Kidney (tissue), 14 donors: ENCODE data around the gene AGRN. TPM values are rescaled to one million over a fixed set of nuclear protein-coding genes. Genes with fewer than 3 reads are reported as not detected.

Experiments
- DNase-seq, 5 donors: peaks; one replicate each; pipeline ENCODE4 v3.0.0-alpha.2; 2013 to 2020
- FAIRE-seq: peaks from 2 replicates; lab custom pipeline; 2012; peaks lifted over from hg19 to GRCh38; lab: Jason Lieb, UNC
- H3K27ac ChIP-seq, 2 donors: one replicate each; pipeline ENCODE4 v1.7.0; 2013; ENCODE audit warnings: low read depth in 2 of 2, low read length in 2 of 2, inconsistent platforms in 1 of 2
- H3K27me3 ChIP-seq: one replicate; pipeline ENCODE4 v1.7.1; 2013; ENCODE audit warnings: low read length, inconsistent platforms; ENCODE audit not compliant: control insufficient read depth, insufficient read depth
- H3K36me3 ChIP-seq, 3 donors: one replicate each; pipeline versions ENCODE4 v1.7.0 to v1.7.1; 2013; ENCODE audit warnings: low read length in 3 of 3, control low read depth in 1 of 3, inconsistent platforms in 1 of 3; ENCODE audit not compliant: insufficient read depth in 3 of 3, control insufficient read depth in 2 of 3
- H3K4me1 ChIP-seq, 3 donors: one replicate each; pipeline versions ENCODE4 v1.7.0 to v1.7.1; 2013; ENCODE audit warnings: low read length in 3 of 3, inconsistent platforms in 1 of 3, low read depth in 1 of 3; ENCODE audit not compliant: control insufficient read depth in 2 of 3, insufficient read depth in 2 of 3
- H3K4me3 ChIP-seq, 3 donors: one replicate each; pipeline versions ENCODE4 v1.7.0 to v1.8.1; 2013; ENCODE audit warnings: low read length in 3 of 3, control low read depth in 1 of 3, inconsistent platforms in 1 of 3
- H3K9ac ChIP-seq, 3 donors: one replicate each; pipeline versions ENCODE4 v1.7.0 to v1.7.1; 2013; ENCODE audit warnings: low read length in 3 of 3, control low read depth in 1 of 3, inconsistent platforms in 1 of 3
- H3K9me3 ChIP-seq, 3 donors: one replicate each; pipeline versions ENCODE4 v1.7.0 to v1.7.1; 2013; ENCODE audit warnings: low read length in 3 of 3, control low read depth in 1 of 3, inconsistent platforms in 1 of 3; ENCODE audit not compliant: control insufficient read depth in 2 of 3, insufficient read depth in 1 of 3
- CTCF ChIP-seq: IDR thresholded peaks from 3 replicates; pipeline ENCODE4 v1.5.1; 2012; ENCODE audit warnings: mild to moderate bottlenecking, moderate library complexity, borderline replicate concordance; ENCODE audit not compliant: insufficient read depth; ENCODE audit errors: extremely low read depth
- intact Hi-C: fragments of 100-400 bp; cut with DNase I; formaldehyde crosslinking; loops from one replicate; pipeline ENCODE4 v1.11.1; 2022
- polyA plus RNA-seq: library from polyadenylated mRNA; stranded (reverse); fragments of 350-450 nt; fragmentation: Illumina TruSeq; extraction: RNeasy Lipid Tissue Mini Kit (QIAGEN cat#74804); gene quantifications from one replicate; pipeline ENCODE4 v1.2.3, GENCODE V29; 2014; ENCODE audit warnings: low read depth, low replicate concordance; ENCODE audit not compliant: insufficient read depth
- total RNA-seq: library from RNA; stranded (reverse); fragmentation: NEBNext Ultra II Directional; extraction: Animal tissue kit (Norgen Biotek cat#: 25700); gene quantifications from one replicate; pipeline ENCODE4 v1.2.1, GENCODE V29; 2021
- donor health status: control.
- donor health status: control.
- donor health status: control.
- donor health status: control.
- donor health status: control.
- donor health status: DM: yes; HTN: yes; CAD: no.
- donor health status: Normal renal cell carcinoma (clear cell type).

AGRN gene
- total and polyA plus RNA-seq, 2 donors from 2014 or later = 78.5 to 261 TPM

GRCh38 chr1:973459-974292, 46.2 kb upstream of the AGRN start:
- Histone ChIP-seq H3K9ac (no peak overlapping the region), H3K9me3 (no peaks in the 10 kb centered on the region), H3K36me3 (no peaks in the 10 kb centered on the region), H3K27me3 (peaks cover 9% of the 10 kb centered on the region), H3K4me1 (peaks cover 0 to 8% (median 0%) of the 10 kb centered on the region in 3 donors), H3K27ac (no peak overlapping the region), H3K4me3 (no peak overlapping the region)
- TF ChIP-seq CTCF = no peak
- DNase-seq (no peak), FAIRE-seq (no peak)
- intact Hi-C loops = no loop called here

GRCh38 chr1:974293-974640, 45.7 kb upstream of the AGRN start:
- Histone ChIP-seq H3K4me3 (no peak overlapping the region), H3K27me3 (peaks cover 7% of the 10 kb centered on the region), H3K36me3 (no peaks in the 10 kb centered on the region), H3K4me1 (peaks cover 0 to 8% (median 0%) of the 10 kb centered on the region in 3 donors), H3K9me3 (no peaks in the 10 kb centered on the region), H3K9ac (no peak overlapping the region), H3K27ac (no peak overlapping the region)
- intact Hi-C loops = no loop called here
- no peak for DNase-seq
- TF ChIP-seq CTCF = no peak
- FAIRE-seq = no peak

GRCh38 chr1:974687-975328, 45.1 kb upstream of the AGRN start:
- H3K27ac ChIP-seq = no peak overlapping the region
- no peaks in the 10 kb centered on the region for H3K36me3 ChIP-seq
- no peaks in the 10 kb centered on the region for H3K9me3 ChIP-seq
- H3K4me3 ChIP-seq = no peak overlapping the region
- no peak for TF ChIP-seq CTCF
- H3K9ac ChIP-seq = no peak overlapping the region
- FAIRE-seq (no peak), DNase-seq (peak in 1 of 5 donors; percentile 69)
- peaks cover 0 to 8% (median 0%) of the 10 kb centered on the region in 3 donors for H3K4me1 ChIP-seq
- peaks cover 2% of the 10 kb centered on the region for H3K27me3 ChIP-seq
- intact Hi-C loops = no loop called here
